GM12872 (cell line): Measurements from ENCODE around the gene DAZ4.
"Not testable (repeated sequence)": the region's sequence is repeated elsewhere in the genome, so short reads cannot be mapped to it uniquely, and the experiment has no call there.

Experiments used
- TF ChIP-seq, protein P1 (sequence below): IDR thresholded peaks from 3 replicates; pipeline ENCODE4 v1.5.1; 2011; ENCODE audit warnings: low read depth, mild to moderate bottlenecking, low read length, moderate library complexity; ENCODE audit not compliant: insufficient read depth

DAZ4 gene, protein sequence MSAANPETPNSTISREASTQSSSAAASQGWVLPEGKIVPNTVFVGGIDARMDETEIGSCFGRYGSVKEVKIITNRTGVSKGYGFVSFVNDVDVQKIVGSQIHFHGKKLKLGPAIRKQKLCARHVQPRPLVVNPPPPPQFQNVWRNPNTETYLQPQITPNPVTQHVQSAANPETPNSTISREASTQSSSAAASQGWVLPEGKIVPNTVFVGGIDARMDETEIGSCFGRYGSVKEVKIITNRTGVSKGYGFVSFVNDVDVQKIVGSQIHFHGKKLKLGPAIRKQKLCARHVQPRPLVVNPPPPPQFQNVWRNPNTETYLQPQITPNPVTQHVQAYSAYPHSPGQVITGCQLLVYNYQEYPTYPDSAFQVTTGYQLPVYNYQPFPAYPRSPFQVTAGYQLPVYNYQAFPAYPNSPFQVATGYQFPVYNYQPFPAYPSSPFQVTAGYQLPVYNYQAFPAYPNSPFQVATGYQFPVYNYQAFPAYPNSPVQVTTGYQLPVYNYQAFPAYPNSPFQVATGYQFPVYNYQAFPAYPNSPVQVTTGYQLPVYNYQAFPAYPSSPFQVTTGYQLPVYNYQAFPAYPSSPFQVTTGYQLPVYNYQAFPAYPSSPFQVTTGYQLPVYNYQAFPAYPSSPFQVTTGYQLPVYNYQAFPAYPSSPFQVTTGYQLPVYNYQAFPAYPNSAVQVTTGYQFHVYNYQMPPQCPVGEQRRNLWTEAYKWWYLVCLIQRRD

DNA sequence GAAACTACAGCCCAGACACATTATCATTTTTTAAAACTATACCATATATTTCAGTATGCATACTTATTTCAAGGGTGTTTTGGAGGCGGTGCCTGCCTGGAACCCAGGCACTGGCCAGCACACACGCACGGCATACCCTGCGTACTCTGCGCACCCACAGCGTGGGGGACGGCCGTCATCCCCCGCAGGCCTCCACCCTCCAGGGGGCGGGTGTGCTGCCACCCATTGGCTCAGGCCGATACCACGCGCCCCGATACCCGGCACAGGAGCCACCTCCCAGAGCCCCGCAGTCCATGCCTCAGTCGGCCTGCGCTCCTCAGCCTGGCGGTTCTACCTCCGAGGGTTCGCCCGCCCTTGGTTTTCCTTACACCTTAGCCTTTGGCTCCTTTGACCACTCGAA, at the start of gene DAZ4:
Gene DAZ4, plus strand, starts transcription at position 301 of the 400 bp plus-strand sequence. CDS start 208 bp downstream, outside the sequence.
- TF ChIP-seq, protein P1, sequence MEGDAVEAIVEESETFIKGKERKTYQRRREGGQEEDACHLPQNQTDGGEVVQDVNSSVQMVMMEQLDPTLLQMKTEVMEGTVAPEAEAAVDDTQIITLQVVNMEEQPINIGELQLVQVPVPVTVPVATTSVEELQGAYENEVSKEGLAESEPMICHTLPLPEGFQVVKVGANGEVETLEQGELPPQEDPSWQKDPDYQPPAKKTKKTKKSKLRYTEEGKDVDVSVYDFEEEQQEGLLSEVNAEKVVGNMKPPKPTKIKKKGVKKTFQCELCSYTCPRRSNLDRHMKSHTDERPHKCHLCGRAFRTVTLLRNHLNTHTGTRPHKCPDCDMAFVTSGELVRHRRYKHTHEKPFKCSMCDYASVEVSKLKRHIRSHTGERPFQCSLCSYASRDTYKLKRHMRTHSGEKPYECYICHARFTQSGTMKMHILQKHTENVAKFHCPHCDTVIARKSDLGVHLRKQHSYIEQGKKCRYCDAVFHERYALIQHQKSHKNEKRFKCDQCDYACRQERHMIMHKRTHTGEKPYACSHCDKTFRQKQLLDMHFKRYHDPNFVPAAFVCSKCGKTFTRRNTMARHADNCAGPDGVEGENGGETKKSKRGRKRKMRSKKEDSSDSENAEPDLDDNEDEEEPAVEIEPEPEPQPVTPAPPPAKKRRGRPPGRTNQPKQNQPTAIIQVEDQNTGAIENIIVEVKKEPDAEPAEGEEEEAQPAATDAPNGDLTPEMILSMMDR, result not testable (repeated sequence)

DNA sequence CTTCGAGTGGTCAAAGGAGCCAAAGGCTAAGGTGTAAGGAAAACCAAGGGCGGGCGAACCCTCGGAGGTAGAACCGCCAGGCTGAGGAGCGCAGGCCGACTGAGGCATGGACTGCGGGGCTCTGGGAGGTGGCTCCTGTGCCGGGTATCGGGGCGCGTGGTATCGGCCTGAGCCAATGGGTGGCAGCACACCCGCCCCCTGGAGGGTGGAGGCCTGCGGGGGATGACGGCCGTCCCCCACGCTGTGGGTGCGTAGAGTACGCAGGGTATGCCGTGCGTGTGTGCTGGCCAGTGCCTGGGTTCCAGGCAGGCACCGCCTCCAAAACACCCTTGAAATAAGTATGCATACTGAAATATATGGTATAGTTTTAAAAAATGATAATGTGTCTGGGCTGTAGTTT, 20.4 kb upstream of the DAZ4 start, which contains the start of gene DAZ3:
Gene DAZ3, minus strand, starts transcription at position 101 of the 400 bp plus-strand sequence. CDS start 208 bp downstream, outside the sequence.
- TF ChIP-seq, protein P1, result not testable (repeated sequence)
